Prostate gland (tissue), 2 donors: ENCODE data around the gene OS9.
"Not testable (repeated sequence)": the region's sequence is repeated elsewhere in the genome, so short reads cannot be mapped to it uniquely, and the experiment has no call there.

Experiments
- CTCF ChIP-seq, 4 experiments: fragments of 200-600 bp in 2 of 4; fragments of 450-650 bp in 2 of 4; sonication (generic) in 2 of 4; IDR thresholded peaks; 1 replicate in 3 of 4; 2 replicates in 1 of 4; pipeline ENCODE4 v1.5.1; 2016 to 2019; ENCODE audit warnings: antibody characterized with exemption in 4 of 4, mild to moderate bottlenecking in 2 of 4, moderate library complexity in 2 of 4
- POLR2A ChIP-seq: fragments of 450-650 bp; IDR thresholded peaks from one replicate; pipeline ENCODE4 v1.6.1; 2016; ENCODE audit warnings: antibody characterized with exemption, mild to moderate bottlenecking

- not testable (repeated sequence) for TF ChIP-seq CTCF (IDR thresholded peaks at IDR 0.05); POLR2A
These were observed 22.1 kb upstream of the OS9 start for GRCh38 chr12:57671811-57672210.
